Neural cell (in vitro differentiated cells): ENCODE measurements around the gene PCCA.

ENCODE experiments used
- EP300 ChIP-seq: fragments of 450-650 bp; conservative IDR thresholded peaks from 2 replicates; pipeline ENCODE4 v1.6.1; 2014; ENCODE audit warnings: antibody characterized with exemption, mild to moderate bottlenecking, moderate library complexity; ENCODE audit not compliant: poor library complexity, severe bottlenecking
- EZH2 ChIP-seq: fragments of 200-600, 300-800 bp; shearing (Covaris generic), sonication (generic); IDR thresholded peaks from 2 replicates; pipeline ENCODE4 v1.6.1; 2014; ENCODE audit warnings: antibody characterized with exemption, low read length, borderline replicate concordance, mild to moderate bottlenecking; ENCODE audit not compliant: insufficient read depth, poor library complexity, severe bottlenecking
- POLR2AphosphoS5 ChIP-seq: IDR thresholded peaks from 2 replicates; pipeline ENCODE4 v1.6.1; 2012
- RAD21 ChIP-seq: fragments of 450-650 bp; conservative IDR thresholded peaks from 2 replicates; pipeline ENCODE4 v1.6.1; 2014; ENCODE audit warnings: antibody characterized with exemption, mild to moderate bottlenecking, moderate library complexity
- SMC3 ChIP-seq: fragments of 450-650 bp; conservative IDR thresholded peaks from 2 replicates; pipeline ENCODE4 v1.6.1; 2014; ENCODE audit warnings: antibody characterized with exemption, mild to moderate bottlenecking, moderate library complexity; ENCODE audit not compliant: poor library complexity
- TF ChIP-seq, protein P1 (sequence below): fragments of 450-650 bp; IDR thresholded peaks from 2 replicates; pipeline ENCODE4 v1.5.1; 2014; ENCODE audit warnings: antibody characterized with exemption, mild to moderate bottlenecking, moderate library complexity; ENCODE audit not compliant: poor library complexity, severe bottlenecking

DNA sequence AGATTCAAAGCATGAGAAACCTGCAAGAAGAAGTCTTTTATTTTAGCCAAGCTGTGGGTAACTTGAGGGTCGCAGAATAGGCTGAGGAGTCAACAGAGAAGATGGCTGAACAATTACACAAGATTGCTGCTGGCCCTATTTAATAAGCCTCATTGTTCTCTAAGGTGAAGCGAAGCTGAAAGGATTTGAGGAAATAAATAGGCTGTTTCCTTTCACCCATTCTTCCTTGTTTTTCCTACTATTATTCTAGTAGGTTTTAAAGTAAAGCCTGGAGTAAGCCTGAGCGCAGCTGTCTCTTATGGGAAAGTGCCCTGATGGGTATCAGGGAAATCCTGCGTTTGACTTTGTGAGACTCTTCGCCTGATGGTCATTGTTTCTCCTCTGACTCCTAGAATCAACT is 25.0 kb upstream of the PCCA start:
- TF ChIP-seq, protein P1, sequence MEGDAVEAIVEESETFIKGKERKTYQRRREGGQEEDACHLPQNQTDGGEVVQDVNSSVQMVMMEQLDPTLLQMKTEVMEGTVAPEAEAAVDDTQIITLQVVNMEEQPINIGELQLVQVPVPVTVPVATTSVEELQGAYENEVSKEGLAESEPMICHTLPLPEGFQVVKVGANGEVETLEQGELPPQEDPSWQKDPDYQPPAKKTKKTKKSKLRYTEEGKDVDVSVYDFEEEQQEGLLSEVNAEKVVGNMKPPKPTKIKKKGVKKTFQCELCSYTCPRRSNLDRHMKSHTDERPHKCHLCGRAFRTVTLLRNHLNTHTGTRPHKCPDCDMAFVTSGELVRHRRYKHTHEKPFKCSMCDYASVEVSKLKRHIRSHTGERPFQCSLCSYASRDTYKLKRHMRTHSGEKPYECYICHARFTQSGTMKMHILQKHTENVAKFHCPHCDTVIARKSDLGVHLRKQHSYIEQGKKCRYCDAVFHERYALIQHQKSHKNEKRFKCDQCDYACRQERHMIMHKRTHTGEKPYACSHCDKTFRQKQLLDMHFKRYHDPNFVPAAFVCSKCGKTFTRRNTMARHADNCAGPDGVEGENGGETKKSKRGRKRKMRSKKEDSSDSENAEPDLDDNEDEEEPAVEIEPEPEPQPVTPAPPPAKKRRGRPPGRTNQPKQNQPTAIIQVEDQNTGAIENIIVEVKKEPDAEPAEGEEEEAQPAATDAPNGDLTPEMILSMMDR, result no peak
- TF ChIP-seq EZH2 (no peak), RAD21 (no peak), POLR2AphosphoS5 (no peak), EP300 (no peak), SMC3 (no peak)
